TTC549 (cell line): ENCODE results near the gene CHD3.
A peak's percentile ranks its signal among the peaks of the same experiment; 100 is the strongest.

Source experiments
- FAIRE-seq: peaks from 2 replicates; lab custom pipeline; 2012; peaks lifted over from hg19 to GRCh38; lab: Jason Lieb, UNC

Gene CHD3

DNA sequence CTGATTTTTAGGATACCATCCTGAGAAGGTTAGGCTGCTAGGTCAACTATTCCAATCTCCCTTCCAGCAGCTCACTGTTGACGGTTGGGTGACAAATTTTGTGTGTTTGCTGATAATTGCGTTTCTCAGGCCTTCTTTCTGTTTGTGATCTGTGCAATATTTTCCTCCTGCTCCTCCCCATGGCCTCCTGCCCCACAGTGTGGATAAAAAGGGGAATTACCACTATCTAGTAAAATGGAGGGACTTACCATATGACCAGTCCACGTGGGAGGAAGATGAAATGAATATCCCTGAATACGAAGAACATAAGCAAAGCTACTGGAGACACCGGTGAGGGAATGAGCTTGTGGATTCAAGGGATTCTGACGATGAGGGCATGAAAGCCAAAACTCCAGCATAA lies 9.2 kb downstream of the CHD3 start:
- FAIRE-seq, result no peak

DNA sequence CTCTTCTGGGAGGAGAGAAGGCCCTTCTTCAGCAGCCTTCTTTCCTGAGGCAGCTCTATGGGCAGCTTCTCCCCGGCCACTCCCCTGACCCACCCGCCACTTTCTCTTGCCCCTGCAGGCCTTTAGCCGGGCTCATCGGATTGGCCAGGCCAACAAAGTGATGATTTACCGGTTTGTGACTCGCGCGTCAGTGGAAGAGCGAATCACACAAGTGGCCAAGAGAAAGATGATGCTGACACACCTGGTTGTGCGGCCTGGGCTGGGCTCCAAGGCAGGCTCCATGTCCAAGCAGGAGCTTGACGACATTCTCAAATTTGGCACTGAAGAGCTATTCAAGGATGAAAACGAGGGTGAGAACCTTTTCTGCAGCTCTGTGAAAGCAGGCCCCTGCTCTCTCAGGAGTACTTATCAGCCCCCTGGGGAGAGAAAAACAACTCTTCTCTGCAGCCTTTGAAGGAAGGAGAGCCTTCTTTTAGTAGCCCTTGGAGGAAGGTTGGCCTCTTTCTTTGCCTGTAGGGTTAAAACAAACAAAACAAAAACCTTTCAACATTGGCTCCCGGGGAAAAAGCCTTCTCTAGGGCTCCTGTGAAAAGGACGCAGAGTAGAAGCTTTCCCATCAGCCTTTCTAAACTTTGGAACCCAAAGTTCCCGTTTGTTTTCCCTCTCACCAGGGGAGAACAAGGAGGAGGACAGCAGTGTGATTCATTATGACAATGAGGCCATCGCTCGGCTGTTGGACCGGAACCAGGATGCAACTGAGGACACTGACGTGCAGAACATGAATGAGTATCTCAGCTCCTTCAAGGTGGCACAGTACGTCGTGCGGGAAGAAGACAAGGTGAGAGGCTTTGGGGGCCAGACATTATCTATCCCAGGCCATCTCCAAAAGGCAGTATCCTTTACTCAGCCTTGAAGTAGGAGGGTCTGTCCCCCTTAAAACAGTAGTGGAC lies 14.8 kb downstream of the CHD3 start:
- FAIRE-seq, result no peak

DNA sequence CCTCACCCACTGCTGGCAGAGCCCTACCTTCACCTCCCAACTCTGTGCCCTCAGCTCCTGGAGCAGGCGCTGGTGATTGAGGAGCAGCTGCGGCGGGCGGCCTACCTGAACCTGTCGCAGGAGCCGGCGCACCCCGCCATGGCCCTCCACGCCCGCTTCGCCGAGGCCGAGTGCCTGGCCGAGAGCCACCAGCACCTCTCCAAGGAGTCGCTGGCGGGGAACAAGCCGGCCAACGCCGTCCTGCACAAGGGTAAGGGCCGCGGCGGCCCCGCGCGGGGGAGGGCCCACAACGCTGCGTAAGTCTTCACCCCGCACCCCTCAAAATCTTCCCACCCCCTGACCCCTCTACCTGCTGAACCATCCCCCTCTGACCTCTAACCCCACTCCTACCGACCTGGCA lies 20.5 kb downstream of the CHD3 start:
- FAIRE-seq, result no peak

DNA sequence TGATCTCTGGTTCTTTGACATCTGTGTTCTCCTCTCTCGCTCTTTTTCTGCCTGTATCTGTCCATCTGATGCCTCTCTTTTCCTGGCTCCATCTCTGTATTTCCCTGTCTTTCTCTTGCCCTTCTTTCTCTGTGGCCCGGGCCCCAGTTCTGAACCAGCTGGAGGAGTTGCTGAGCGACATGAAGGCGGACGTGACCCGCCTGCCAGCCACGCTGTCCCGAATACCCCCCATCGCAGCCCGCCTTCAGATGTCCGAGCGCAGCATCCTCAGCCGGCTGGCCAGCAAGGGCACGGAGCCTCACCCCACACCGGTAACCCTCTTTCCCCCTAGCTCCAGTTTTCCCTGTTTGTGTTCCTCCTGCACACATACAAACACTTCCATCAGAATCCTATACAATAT lies 21.7 kb downstream of the CHD3 start:
- no peak for FAIRE-seq

DNA sequence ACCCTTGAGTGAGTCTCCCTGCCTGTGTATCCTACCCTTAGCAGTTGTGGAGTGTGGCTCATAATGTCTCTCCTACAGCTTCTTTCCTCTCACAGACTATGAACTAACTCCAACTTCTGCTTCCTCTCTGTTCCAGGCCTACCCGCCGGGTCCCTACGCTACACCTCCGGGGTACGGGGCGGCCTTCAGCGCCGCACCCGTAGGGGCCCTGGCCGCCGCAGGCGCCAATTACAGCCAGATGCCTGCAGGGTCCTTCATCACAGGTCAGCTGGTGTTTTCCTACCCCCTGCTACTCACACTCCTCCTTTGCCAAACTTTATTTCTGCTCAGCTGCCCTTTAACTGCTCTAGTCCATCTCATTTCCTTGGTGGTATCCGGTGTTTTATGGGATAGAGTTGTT lies 22.1 kb downstream of the CHD3 start:
- no peak for FAIRE-seq

DNA sequence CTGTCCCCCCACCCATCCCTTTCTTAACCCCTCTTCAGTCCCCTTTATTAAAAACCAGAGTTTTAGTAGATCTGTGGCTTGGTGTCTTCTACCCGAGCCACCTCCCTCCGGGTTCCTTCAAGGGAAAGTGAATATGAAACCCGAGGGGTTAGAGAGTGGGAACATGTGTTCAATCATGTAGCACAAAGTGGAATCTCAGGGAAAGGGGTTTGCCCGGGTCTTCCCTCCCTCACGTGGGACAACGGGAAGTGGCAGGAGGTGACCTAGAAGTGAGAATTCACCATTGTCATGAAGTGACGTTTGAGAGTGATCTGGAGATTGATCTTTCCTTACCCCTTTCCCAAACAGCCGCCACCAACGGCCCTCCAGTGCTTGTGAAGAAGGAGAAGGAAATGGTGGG lies 22.5 kb downstream of the CHD3 start:
- no peak for FAIRE-seq

DNA sequence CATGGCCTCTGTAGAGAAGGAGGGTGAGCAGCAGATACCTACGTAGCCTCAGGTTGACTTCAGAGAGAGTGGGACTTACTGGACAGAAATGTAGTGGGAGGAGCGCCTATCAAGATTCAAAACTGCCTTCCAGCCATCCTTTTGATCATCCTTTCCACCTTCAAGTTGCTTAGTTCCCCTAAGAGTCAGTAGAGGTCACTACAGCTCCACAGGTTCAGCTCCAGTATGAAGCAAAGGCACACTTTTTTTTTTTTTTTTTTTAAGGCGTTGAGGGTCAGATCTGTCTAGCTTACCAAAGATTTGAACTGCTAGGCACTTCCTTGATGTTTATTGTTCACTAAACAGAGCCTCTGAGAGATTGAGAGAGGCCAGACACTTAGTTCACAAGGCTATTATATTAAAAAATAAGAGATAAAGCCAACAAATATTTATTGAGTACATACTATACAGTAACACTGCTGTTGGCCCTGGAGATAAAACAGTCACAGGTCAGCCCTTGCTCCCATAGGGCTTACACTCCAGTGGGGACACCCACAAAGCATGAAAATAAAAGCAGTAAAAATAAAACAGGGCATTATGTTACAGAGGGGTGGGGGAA lies 24.4 kb downstream of the CHD3 start:
- FAIRE-seq, result peak; percentile 81

DNA sequence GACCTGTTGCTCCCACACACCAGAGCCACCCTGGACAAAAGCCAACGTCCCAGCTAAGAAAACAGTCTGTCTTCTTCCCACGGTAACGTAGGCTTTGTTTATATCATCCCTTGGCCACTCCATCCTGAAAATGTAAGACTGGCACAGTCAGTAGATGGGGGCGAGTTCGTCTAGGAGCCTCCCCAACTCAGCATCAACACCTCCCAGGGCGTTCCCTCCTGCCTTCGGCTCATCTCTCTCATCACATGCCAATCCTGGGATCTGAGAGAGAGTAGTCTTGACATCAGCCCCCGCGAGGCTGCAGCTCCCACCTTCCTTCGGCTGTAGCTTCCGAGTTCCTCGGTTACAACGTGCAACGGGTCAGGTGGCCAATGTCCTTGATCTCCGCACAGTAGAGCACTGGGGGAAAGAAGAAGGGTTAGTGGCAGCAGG lies 26.6 kb downstream of the CHD3 start:
- no peak for FAIRE-seq

DNA sequence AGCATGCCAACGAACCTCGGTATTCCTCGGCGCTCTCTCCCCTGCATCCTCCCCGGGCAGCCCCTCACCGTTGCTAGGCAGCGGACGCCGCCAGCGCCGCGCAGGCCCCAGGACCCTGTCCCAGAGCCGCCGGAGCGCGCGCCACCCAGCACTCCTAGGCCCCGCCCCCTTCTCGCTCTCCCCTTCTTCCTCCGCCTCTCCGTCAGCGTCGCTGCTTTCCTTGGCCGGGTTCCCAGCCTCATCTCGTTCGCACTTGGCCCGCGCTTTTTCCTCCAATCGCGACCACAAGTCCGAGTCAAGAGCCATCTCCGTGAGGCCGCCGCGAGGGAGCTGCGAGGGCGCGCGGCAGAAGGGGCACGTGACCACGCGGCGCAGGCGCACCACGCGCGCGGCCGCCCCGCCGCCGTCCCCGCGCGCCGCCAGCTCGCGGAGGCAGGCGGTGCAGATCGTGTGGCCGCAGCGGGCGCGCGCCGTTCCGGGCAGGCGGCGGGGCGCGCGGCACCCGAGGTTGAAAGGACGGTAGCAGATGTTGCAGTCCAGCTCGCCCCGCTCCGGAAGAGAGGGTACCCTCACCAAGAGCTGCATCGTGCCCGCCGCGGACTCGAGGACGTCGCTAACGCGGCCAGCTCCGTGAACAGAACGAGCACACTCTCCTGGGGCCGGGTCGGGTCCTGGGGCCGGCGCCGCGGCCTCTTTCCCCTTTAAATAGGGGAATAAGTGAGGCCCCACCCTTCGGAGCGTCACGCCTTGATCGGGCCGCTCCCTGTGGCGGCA lies 27.2 kb downstream of the CHD3 start, which contains the start of gene RNF227:
Gene RNF227 (minus strand): TSS at position 679 of the 774 bp plus-strand sequence. CDS start 94 bp downstream, at position 585.
- no peak for FAIRE-seq

DNA sequence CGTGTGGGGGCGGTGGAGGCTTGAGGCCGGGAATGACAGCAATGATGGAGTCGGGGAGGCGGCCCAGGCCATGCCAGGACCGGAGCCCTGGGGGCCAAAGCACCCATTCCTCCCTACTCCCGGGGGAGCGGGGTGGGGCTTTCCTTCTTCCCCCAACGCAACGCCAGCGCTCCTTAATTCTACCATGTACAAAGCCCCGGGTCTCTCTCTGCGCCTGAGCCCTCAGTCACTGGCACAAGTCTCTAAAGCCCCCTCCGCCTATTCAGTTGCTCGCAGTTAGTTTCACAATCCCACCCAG lies 27.7 kb downstream of the CHD3 start:
- no peak for FAIRE-seq

DNA sequence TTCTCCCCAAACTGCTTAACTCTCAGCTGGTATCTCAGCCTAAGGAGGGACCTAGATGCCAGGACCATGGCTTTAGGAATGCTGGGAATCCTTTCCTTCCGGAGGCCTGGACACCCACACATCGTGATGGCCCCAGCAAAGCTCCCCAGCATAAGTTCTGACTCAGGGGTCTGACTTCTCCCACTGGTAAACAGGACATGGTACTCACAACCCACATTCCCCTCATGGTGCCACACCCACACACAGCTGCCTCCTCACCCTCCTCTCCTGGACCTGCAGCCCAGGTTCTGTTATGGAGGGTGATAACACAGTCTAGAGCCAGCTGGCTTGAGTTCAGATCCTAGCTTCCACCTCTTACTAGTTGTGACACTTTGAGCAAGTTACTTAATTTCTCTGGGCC lies 28.2 kb downstream of the CHD3 start:
- FAIRE-seq, result no peak

DNA sequence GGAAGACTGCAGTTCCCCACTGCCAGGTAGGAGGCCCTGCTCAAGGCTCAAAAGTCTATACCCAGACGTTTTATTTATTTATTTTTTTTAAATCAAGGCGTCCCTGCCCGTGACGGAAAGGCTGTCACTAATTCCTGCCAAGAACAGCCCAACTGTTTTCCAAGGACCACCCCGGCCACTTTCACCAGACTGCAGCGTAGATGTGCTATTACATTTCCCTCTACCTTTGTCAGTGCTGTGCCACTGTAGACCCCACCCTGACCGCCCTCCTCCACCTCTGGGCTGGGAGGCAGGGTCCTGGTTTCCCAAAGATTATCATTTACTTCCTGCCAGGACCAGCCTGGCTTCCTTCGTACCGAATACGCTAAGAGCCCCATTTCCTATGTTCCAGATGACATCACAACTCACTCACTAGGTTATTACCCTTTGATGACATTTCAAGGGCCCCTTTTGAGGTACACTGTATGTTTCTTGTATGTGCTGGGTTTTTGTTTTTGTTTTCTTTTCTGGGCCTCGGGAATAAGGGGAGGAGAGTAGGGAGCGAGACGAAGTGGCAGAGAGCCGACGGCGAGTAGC lies 33.8 kb downstream of the CHD3 start:
- FAIRE-seq, result no peak

DNA sequence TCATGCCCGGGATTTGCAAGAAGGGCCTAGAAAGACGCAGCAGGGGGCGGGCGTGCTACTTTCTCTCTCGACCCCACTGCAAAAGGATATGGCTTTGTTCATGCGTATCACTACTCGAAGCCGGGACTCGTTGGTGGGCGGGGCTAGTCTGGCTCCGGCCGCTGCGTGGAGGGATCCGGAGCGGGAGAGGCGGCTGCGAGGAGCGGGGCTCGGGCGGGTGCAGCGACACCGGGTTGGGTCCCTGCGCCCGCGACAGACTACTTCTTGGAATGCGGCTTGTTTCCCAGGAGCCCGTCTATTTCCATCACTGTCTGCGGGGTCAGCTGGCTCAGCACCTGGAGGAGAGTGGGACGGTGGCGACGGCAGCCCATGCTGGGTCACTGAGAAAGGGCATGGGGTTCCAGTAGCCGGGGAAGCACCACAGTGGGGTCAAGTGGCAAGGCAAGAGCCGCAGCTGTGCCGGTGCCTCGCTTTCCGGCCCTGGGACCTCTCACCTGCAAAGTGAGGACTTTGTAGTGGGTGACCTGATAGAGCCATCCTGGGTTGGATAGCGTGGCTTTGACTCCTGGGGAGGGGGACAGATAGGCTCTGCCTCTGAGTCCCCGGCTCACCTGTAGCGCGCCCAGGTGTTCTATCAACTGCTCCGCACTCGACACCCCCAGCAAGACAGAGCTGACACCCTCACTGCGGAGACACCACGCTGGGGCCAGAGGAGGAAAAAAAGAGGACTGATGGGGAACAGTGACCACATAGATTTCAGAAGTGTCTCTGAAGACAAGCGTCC lies 34.4 kb downstream of the CHD3 start:
- no peak for FAIRE-seq

DNA sequence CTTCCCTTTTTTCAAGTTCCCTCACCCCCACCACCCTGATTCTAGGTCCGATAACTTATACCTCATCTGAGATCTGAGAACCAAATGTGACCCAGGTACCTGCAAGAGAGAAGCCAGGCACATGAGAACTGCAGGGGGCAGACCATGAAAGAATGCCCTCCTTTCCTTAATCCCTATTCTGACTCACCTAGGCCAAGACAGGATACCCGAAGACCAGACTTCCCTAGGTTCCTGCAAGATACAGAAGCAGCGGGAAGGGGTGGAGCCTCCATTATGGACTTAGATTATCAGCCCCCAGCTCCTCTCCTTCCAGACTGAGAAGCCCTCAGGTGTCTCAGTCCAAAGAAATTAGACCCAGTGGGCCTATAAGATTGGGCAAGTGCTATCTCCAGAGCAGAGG lies 39.0 kb downstream of the CHD3 start:
- no peak for FAIRE-seq

DNA sequence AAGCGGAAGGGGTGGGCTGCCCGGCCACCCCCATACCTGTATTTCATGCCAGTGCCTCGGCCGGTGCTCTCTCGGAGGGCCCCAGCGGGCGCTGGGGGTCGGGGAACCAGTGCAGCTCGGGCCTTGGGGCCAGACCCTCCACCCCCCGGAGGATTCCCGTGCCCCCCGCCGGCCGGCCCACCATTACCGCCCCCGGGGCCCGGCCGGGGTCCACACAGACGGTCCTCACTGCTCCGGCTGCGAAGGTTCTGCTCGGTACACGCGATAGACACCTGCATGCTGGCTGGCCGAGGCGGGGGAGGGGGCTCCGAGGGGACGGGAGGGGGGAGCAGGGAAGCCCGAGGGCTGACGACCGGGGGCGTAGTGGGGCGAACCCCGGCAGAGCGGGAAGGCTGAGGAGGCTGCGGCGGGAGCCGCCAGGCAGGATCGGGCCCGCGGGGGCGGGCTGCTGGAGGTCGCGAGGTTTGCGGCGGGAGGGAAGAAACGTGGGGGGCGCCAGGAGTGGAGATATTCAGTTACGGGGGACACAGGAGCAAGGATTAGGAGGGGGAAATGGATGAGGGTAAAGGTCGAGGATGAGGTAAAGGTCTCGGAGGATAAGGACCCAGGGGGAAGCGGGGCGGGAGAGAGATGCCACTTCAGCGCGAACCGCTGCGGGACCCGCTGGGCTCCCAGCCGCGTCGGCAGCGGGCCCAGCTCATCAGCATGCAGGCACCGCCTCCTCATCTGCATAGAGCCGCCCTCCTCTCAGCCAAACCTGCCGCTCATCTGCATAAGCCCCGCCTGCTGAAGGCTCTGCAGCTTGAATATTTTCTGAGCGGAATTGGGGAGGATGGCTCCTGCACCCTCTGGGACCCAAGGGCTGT lies 40.8 kb downstream of the CHD3 start, which contains the start of gene KCNAB3:
Gene KCNAB3 (minus strand): TSS at position 699 of the 866 bp plus-strand sequence. CDS start 421 bp downstream, at position 278.
- no peak for FAIRE-seq

DNA sequence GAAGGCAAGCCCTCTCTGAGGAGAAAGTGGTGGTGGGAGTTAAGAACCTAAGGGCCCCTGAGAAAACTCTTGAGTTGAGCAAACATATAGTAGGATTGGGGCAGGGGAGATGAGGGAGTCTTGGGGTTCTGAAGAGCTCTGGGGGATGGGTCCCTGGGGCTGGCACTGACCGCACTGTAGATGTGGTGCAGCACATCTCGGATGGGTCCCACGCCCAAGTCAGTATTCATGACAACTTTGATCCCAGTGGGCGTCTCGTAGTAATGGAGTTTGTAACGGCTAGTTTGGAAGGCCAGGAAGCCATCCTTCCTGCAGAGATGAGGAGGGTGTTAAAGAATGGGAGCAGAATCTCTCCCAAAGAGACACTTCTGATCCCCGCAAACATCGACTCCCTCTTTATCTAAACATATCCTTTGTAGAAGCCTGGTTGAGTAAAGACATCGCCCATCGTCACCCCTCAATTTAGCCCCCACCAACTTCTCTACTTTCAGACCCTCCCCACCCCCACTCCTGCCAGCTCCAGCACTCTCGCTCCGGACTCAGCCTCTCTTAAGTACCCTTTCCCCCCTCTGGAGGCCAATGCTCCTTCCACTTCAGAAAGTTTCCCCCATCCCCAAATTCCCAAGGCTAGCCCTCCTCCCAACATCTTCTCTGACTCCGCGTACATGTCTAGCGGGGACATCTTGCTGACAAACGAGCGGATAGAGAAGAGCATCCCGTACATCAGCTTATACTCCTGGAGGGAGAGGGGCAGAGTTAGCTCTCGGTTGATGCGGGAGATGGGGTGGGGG lies 42.4 kb downstream of the CHD3 start:
- no peak for FAIRE-seq

DNA sequence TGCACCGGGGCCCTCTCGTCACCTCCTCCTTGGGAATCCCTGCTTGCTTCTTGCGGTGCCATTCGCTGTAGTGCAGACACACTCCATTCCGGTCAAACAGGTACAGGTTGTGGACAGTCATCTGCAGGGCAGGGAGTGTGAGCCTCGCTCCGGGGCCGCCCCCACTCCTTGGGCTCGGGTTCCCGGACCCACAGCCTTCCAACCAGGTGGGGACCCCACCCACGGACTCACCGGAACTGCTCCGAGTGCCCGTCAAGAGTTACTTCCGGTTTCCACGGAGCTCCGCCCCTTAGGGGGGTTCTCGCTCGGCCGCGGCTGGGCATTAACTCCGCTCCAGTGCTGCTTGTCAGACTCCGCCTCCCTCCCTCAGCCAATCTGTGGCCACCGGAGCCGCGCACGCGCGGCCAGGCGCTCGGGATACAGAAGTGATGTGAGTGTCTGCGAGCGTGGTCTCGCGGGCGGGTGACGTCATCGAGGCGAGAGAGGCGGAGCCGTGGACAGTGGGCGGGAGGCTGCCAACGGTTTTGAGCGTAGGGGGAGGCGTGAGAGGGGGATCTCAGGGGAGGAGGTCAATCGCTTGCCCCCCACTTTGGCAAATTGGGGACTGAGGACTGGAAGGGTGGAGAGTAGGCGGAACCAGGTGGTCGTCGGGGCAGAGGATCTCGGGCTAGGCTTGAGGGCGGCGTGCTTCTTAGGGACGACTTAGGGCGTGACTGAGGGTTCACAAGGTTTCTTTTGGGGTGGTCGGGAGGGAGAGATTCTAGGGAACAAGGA lies 43.3 kb downstream of the CHD3 start, which contains the start of the genes CNTROB and TRAPPC1:
Gene CNTROB (plus strand): TSS at position 498 of the 774 bp plus-strand sequence. CDS start 874 bp downstream, outside the sequence.
Gene TRAPPC1 (minus strand): TSS at position 238 of the 774 bp plus-strand sequence. CDS start 117 bp downstream, at position 121.
- FAIRE-seq, result peak; percentile 90

DNA sequence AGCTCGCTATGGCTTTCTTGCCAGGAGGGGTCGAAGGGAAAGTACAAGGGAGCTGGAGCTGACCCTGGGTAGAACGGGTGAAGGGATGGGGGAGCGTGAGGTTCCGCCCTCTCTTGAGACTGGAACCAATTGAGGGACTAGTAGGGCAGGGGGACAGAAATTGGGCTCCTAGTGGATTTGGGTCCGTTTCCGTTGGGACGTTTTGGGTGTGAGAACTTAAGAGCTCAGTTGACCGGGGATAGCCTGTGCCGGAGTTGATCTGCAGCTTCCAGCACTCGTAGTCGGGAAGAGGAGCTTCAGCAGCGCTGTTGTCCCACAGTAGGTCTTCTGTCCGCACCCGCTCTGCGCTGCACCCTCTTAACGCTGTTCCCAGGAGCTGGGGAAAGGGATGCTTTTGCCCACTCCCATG lies 43.9 kb downstream of the CHD3 start:
- FAIRE-seq, result no peak

DNA sequence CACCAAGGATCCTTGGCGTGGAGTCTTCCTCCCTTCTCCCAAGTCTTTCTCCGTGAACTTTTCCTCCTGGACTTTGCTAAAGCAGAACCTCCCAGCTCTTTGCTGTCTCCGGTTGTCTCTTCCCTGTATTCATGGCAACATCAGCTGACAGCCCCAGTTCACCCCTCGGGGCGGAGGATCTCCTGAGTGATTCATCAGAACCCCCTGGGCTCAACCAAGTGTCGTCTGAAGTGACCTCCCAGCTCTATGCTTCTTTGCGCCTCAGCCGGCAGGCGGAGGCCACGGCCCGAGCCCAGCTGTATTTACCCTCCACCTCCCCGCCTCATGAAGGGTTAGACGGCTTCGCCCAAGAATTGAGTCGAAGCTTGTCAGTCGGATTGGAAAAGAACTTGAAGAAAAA lies 44.4 kb downstream of the CHD3 start:
- FAIRE-seq, result no peak
